Measurements from ENCODE around the gene FOXO1.

Gene FOXO1

GRCh38 chr13:40604135-40604534, 62.3 kb downstream of the FOXO1 start:
- no peak for DNase-seq

DNA sequence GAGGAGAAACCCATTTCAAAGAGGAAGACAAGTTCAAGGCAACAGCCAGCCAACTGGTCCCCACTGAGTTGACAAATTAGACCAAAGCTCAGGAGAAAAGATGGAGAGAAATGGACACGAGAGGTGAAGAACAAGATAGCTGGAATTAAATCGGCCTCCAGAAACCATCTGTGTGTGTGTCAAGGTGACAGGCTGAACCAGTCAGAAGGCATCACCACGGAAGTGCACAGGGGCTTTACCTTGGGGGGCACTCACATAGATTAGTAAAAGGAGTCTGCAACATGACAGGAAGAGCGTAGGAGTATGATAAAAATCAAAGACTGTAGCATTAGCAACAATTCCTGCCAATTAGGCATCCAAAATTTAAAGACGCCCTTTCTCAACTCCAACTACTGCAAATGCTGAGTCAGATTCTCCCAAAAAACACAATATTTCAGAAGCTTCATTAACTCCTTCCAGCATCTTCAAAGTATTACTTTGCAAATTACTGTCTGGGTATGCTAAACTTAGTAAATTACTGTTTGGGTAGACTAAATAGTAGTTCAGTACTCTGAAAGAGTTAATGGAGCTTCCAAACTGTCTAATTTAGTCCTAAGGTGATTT, 66.2 kb downstream of the FOXO1 start:
- DNase-seq = peak; percentile 41

GRCh38 chr13:40599747-40600146, 66.7 kb downstream of the FOXO1 start:
- DNase-seq = no peak

DNA sequence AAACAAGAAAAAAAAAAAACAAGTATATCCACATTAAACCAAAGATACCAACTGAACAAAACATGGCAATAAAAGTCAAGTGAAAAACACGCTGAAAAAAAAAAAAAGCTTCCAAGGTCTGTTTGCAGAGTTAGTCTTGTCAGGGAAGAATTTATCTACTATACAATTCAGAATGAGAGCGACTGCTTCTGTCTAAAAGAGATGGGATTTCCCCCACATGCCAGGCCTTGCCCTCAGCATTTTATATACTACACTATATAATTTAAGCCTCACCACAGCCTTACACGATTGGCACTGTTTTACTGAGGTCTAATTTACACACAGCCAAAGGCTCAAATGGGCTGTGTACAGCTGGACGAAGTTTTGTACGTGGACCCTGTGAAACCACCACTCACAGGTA, 67.3 kb downstream of the FOXO1 start:
- DNase-seq = peak; percentile 30

DNA sequence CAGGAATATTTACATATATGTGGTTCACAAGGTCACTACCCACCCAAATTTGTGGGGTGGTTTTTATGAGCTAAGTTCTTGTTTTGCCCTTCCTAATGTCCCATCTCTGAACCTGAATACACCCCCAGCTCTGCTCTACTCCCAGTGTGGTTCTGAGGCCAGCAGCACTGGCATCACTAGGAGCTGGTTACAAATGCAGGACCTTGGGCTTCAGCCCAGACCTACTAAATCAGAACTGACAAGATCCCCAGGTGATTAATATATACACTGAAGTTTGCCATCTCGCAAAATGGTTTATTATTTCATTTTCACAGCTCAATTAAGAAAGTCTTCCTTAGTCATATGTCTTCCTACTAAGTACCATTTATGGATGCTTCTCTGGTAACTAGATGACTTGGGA, 67.9 kb downstream of the FOXO1 start:
- DNase-seq = no peak

DNA sequence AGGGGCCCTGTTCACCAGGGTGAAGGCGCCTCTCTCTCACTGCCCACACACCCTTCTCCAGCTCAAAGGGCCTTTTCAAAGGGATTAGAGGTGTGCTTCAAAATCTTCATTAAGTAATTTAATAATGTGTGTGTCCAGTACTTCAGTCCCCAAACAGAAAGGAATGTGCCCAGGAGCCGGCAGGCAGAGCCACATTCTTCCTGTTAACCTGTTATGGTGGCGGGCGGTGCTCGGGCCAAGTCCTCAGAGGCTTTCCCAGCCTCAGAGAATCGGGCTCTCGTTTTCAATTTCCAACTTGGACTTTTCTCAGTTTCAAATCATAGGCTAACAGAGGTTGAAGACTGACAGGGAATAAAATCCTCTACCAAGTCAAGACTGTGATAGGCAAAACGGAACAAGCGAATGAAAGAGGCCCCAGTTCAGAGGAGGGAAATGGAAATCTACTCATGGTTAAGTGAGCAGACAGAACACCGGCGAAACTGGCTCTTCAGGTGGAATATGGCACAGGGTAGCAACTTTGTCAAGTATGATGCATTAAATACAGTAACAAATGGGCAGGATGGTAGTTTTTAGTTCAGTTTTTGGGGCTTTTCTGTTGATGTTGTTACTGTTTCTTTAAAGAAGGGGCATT, 68.6 kb downstream of the FOXO1 start:
- DNase-seq = no peak

DNA sequence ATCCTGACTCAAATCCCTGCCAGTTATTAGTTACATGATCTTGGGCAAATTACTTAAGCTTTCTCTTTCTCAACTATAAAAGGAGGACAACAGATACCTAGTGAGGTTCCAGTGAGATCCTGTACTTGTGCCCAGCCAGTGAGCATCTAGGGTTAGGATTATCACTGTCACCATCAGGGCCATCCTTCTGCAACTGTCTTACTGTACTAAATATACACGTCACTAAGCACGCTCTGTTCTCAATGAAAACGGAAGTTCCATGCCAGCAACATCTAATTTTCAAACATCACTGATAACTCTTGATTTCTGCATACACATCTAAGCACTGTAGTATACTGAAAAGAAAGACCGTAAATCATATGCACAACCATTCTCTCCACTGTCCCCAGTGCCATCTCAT, 70.0 kb downstream of the FOXO1 start:
- DNase-seq = peak; percentile 46

GRCh38 chr13:40595693-40596092, 70.7 kb downstream of the FOXO1 start:
- DNase-seq = no peak

DNA sequence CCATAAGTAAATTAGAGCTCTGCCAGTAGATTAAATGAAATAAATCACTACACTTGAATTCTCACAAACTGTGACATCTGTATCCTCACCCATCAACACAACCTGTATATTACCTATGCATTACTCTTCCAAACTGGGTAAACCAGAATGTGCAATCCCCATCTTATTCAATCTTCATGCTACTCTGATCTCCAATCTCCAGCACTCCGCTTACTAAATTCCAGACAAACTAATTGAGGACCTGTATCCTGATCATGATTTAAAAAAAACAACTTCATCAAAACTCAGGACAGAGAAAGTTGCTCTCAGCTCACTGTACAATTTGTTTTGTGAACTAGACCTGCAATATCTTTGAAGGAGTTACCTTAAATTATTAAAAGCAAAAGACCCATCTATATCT, 74.4 kb downstream of the FOXO1 start:
- no peak for DNase-seq

GRCh38 chr13:40591091-40591490, 75.3 kb downstream of the FOXO1 start:
- no peak for DNase-seq

DNA sequence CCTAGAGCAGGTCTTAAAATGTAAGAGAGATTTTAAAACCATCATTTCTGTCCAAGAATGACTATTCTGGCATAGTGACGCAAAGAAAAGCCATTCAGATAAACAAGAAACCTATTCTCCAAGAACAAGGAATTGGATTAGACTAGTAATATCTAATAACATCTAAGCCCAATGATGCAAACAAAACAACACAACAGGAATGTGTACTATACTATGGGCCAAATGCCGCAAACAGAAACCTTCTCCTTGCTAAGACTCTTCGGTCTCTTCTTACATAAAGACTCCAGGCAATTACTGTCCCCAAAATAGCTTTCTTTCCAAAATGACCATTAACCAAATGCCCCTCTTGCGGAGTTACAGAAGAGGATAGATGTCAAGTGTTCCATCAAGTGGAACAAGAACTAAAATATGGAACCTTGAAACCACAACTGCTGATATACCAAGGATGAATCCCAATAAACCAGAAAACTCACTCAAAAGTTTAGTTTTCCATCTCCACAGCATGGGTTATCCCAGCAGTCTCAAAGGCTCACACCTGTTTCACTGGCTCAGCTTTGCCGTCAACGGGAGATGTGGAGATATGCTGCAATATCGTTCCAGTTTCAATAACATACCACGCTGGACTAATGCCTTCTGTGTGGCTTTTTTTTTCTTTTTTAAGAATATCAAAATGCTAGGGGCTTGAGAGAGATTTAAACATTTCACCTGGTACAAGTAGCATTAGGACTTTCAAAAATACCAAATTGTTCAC, 76.2 kb downstream of the FOXO1 start:
- DNase-seq = no peak

GRCh38 chr13:40589285-40590109, 76.9 kb downstream of the FOXO1 start:
- peak; percentile 28 for DNase-seq

- no peak for DNase-seq
These were observed 78.3 kb downstream of the FOXO1 start for GRCh38 chr13:40588101-40588500.

DNA sequence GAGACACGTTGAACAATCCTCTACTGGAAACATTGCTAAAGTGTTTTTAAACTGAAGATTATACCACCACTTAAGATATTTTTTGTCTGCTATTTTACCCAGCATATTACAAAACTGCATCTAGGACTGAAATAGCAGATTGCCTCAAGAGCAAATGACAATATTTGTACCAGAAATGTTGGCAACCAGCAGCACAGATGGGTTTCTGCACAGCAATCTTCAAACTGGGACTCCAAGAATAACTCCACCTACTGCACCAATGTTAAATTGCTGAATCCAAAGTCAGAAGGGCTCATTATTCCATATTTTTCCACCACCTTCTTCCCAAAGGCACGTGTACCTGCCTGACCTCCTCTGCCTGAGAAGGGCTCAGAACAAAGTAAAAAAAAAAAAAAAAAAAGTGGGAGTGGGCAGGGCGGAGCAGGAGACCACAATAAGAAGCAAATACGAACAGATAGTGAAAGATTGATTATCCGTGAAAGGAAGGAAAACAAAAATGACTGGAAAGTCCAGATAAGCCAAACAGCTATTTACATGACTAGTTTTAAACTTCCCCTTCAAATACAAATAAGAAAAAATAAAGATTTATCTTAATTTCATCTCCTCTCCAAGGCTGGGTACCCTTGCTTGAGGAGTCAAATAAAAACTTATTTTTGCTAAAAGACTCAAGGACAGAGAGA, 79.4 kb downstream of the FOXO1 start:
- DNase-seq = no peak

- no peak for DNase-seq
These were observed 80.5 kb downstream of the FOXO1 start for GRCh38 chr13:40585911-40586471.

DNA sequence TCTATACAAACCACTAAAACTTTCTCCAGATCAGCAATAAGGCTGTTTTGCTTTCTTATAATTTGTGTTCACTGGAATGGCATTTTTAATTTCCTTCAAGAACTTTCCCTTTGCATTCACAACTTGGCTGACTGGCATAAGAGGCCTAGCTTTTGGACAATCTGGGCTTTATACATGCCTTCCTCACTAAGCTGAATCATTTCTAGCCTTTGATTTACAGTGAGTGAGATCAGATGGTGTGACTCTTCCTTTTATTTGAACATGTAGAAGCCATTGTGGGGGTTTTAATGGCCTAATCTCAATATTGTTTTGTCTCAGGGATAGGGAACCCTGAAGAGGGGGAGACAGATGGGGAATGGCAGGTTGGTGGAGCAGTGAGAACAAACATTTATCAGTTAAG, 82.7 kb downstream of the FOXO1 start:
- DNase-seq = no peak

DNA sequence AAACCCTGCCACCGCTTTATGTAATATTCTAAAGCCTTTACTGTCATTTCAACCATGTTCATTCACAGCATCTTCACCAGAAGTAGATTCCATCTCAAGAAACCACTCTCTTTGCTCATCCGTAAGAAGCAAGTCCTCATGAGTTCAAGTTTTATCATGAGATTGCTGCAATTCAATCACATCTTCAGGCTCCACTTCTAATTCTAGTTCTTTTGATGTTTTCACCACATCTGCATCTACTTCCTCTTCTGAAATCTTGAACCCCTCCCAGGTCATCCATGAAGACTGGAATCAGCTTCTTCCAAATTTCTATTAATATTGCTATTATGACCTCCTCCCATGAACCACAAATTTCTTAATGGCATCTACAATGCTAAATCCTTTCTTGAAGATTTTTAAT, 83.9 kb downstream of the FOXO1 start:
- no peak for DNase-seq

GRCh38 chr13:40581277-40581579, 85.2 kb downstream of the FOXO1 start:
- DNase-seq = no peak

- DNase-seq = no peak
These were observed 85.7 kb downstream of the FOXO1 start for GRCh38 chr13:40580566-40581276.

DNA sequence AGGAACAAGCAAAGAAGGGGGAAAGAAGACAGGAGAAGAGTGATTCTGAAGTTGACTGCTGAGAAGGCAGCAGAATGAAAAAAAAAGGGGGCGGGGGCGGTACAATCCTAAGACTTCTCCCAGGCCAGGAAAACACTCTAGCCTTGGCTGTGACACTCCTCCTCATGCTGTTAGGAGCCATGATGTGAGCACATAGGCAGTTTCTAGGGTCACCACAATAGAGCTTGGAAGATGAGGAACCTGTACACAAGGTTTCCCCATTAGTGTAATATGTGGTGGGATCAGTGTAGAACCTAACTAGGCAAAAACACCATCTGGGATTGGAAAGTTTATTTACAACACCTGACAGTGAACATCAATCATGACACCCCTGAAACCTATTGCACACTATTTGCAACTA, 86.9 kb downstream of the FOXO1 start:
- DNase-seq = no peak

- DNase-seq = no peak
These were observed 88.4 kb downstream of the FOXO1 start for GRCh38 chr13:40578055-40578454.

DNA sequence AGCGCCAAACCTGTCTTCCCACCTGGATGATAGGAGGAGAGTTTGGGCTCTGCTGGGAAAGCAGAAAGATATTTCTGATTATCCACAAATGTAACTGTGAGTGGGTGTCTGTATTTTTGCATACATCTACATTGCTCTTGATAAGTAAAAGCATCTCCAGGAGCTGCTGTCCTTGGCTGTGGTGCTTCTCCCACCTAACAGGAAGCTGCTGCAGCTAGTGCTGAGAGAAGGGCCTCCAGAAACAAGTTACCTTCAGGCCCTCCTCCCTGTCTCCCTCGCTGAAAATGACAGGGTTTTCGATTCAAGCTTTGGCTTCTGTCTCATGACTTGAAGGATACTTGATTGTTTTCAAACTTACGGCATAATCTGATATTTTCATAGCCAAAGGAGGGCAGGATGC, 90.1 kb downstream of the FOXO1 start:
- DNase-seq = no peak

Data from CD4-positive, alpha-beta T cell treated with Interleukin-17A for 1 hour (primary cell).